ENCODE data around the gene PLEKHG4.

The PLEKHG4 gene

GRCh38 chr16:67246081-67246755 lies 33.1 kb upstream of the PLEKHG4 start:
- peak; percentile 74 for DNase-seq (ENCODE audit: low spot score)

- DNase-seq (ENCODE audit: low spot score) = no peak
Measured at GRCh38 chr16:67246756-67247191, 32.6 kb upstream of the PLEKHG4 start.

GRCh38 chr16:67247192-67248072 lies 31.9 kb upstream of the PLEKHG4 start, which contains the start of gene FHOD1:
Gene FHOD1 (minus strand): TSS chr16:67247481. CDS start chr16:67247410, 71 bp downstream.
- DNase-seq (ENCODE audit: low spot score) = peak; percentile 95

GRCh38 chr16:67248073-67248400 lies 31.3 kb upstream of the PLEKHG4 start:
- DNase-seq (ENCODE audit: low spot score) = no peak

GRCh38 chr16:67248401-67249177 lies 30.7 kb upstream of the PLEKHG4 start, which contains the start of gene SLC9A5:
Gene SLC9A5 (plus strand): TSS chr16:67248979. CDS start chr16:67249015, 36 bp downstream.
- DNase-seq (ENCODE audit: low spot score) = peak; percentile 50

- DNase-seq (ENCODE audit: low spot score) = peak; percentile 31
Measured at GRCh38 chr16:67249178-67250044, 29.9 kb upstream of the PLEKHG4 start.

- no peak for DNase-seq (ENCODE audit: low spot score)
Measured at GRCh38 chr16:67250045-67250327, 29.3 kb upstream of the PLEKHG4 start.

GRCh38 chr16:67252609-67253497 lies 26.5 kb upstream of the PLEKHG4 start:
- DNase-seq (ENCODE audit: low spot score) = no peak

- no peak for DNase-seq (ENCODE audit: low spot score)
Measured at GRCh38 chr16:67254801-67255552, 24.4 kb upstream of the PLEKHG4 start.

GRCh38 chr16:67255553-67256221 lies 23.6 kb upstream of the PLEKHG4 start:
- no peak for DNase-seq (ENCODE audit: low spot score)

GRCh38 chr16:67256701-67257230 lies 22.6 kb upstream of the PLEKHG4 start:
- DNase-seq (ENCODE audit: low spot score) = no peak

GRCh38 chr16:67257486-67258160 lies 21.7 kb upstream of the PLEKHG4 start:
- DNase-seq (ENCODE audit: low spot score) = no peak

- no peak for DNase-seq (ENCODE audit: low spot score)
Measured at GRCh38 chr16:67258161-67258835, 21.0 kb upstream of the PLEKHG4 start.

- DNase-seq (ENCODE audit: low spot score) = no peak
Measured at GRCh38 chr16:67259705-67260104, 19.6 kb upstream of the PLEKHG4 start.

GRCh38 chr16:67260426-67261063 lies 18.8 kb upstream of the PLEKHG4 start:
- peak; percentile 55 for DNase-seq (ENCODE audit: low spot score)

GRCh38 chr16:67263201-67263600 lies 16.1 kb upstream of the PLEKHG4 start:
- DNase-seq (ENCODE audit: low spot score) = no peak

GRCh38 chr16:67264277-67264676 lies 15.1 kb upstream of the PLEKHG4 start:
- no peak for DNase-seq (ENCODE audit: low spot score)
